Calu3 (cell line): ENCODE data around the gene ITPK1. TPM values are rescaled to one million over a fixed set of nuclear protein-coding genes. Genes with fewer than 3 reads are reported as not detected.

Experiments used
- BruUV-seq: library from RNA; stranded (reverse); fragments of 400-500 nt; replicated peaks from 2 replicates; lab custom pipeline; 2021; lab: Mats Ljungman, UMichigan
- CTCF ChIA-PET: fragments of 300-600 bp; sonication (Branson Sonifier 250); formaldehyde crosslinking; loops from one replicate; lab custom pipeline; 2022; ENCODE audit warnings: antibody characterized with exemption; lab: Charles Lee
- DNase-seq: peaks from one replicate; pipeline ENCODE4 v3.0.0; 2022
- H3K27ac Mint-ChIP-seq: one replicate; pipeline ENCODE4 v1.8.0; 2022; ENCODE audit warnings: mixed read lengths; ENCODE audit not compliant: unreplicated experiment
- H3K27me3 Mint-ChIP-seq: one replicate; pipeline ENCODE4 v1.8.0; 2022; ENCODE audit warnings: mixed read lengths; ENCODE audit not compliant: unreplicated experiment
- H3K36me3 Mint-ChIP-seq: one replicate; pipeline ENCODE4 v1.8.0; 2022; ENCODE audit warnings: mild to moderate bottlenecking, moderate library complexity, mixed read lengths; ENCODE audit not compliant: insufficient read depth, unreplicated experiment
- H3K4me1 Mint-ChIP-seq: one replicate; pipeline ENCODE4 v1.8.0; 2022; ENCODE audit warnings: mild to moderate bottlenecking, low read depth, mixed read lengths; ENCODE audit not compliant: unreplicated experiment
- H3K4me3 Mint-ChIP-seq: one replicate; pipeline ENCODE4 v1.8.0; 2022; ENCODE audit warnings: mild to moderate bottlenecking, low read depth, moderate library complexity, mixed read lengths; ENCODE audit not compliant: unreplicated experiment
- H3K9me3 Mint-ChIP-seq: one replicate; pipeline ENCODE4 v1.8.0; 2022; ENCODE audit warnings: low read depth, mixed read lengths; ENCODE audit not compliant: unreplicated experiment
- intact Hi-C: fragments of 100-400 bp; cut with micrococcal nuclease; formaldehyde crosslinking; loops from one replicate; pipeline ENCODE4 v1.10.0; 2022; ENCODE audit not compliant: unreplicated experiment
- total RNA-seq: library from RNA; stranded (reverse); gene quantifications from 2 replicates; pipeline ENCODE4 v1.2.3, GENCODE V29; 2022
- TF ChIP-seq, protein P1 (sequence below): fragments of 200-600 bp; IDR thresholded peaks from one replicate; pipeline ENCODE4 v1.8.0; 2022; ENCODE audit warnings: antibody characterized with exemption; ENCODE audit not compliant: unreplicated experiment

ITPK1 gene
- total RNA-seq, 1 experiment from 2014 or later = 94.3 TPM

GRCh38 chr14:93037351-93037750, 78.4 kb downstream of the ITPK1 start:
- intact Hi-C loops = no loop called here
- CTCF ChIA-PET = interaction anchor here (0.8 to 1.8 kb wide), 6 partner anchors 20 to 636 kb away, joined by 3 to 7 read pairs (median 3); no protein-coding TSS in a partner anchor
- Mint-ChIP-seq H3K9me3 (no peaks in the 10 kb centered on the region), H3K4me3 (peak overlapping the region; percentile 5), H3K27ac (peak overlapping the region; percentile 59), H3K36me3 (peaks cover 18% of the 10 kb centered on the region), H3K27me3 (no peaks in the 10 kb centered on the region), H3K4me1 (peaks cover 73% of the 10 kb centered on the region)
- peak; percentile 41 for DNase-seq
- BruUV-seq = no TSS peak
- TF ChIP-seq, protein P1, sequence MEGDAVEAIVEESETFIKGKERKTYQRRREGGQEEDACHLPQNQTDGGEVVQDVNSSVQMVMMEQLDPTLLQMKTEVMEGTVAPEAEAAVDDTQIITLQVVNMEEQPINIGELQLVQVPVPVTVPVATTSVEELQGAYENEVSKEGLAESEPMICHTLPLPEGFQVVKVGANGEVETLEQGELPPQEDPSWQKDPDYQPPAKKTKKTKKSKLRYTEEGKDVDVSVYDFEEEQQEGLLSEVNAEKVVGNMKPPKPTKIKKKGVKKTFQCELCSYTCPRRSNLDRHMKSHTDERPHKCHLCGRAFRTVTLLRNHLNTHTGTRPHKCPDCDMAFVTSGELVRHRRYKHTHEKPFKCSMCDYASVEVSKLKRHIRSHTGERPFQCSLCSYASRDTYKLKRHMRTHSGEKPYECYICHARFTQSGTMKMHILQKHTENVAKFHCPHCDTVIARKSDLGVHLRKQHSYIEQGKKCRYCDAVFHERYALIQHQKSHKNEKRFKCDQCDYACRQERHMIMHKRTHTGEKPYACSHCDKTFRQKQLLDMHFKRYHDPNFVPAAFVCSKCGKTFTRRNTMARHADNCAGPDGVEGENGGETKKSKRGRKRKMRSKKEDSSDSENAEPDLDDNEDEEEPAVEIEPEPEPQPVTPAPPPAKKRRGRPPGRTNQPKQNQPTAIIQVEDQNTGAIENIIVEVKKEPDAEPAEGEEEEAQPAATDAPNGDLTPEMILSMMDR = no peak

GRCh38 chr14:93036652-93037345, 78.9 kb downstream of the ITPK1 start:
- DNase-seq = peak; percentile 49
- H3K4me3 Mint-ChIP-seq = peak overlapping the region; percentile 5
- no peaks in the 10 kb centered on the region for H3K27me3 Mint-ChIP-seq
- peak overlapping the region; percentile 59 for H3K27ac Mint-ChIP-seq
- TF ChIP-seq, protein P1 = no peak
- BruUV-seq = no TSS peak
- H3K36me3 Mint-ChIP-seq = peaks cover 18% of the 10 kb centered on the region
- CTCF ChIA-PET = interaction anchor here (0.8 to 1.8 kb wide), 6 partner anchors 21 to 635 kb away, joined by 3 to 7 read pairs (median 3); no protein-coding TSS in a partner anchor
- intact Hi-C loops = loop anchor here (1.0 kb wide), 1 partner anchor 8 kb away; no protein-coding TSS in a partner anchor
- peaks cover 73% of the 10 kb centered on the region for H3K4me1 Mint-ChIP-seq
- no peaks in the 10 kb centered on the region for H3K9me3 Mint-ChIP-seq

DNA sequence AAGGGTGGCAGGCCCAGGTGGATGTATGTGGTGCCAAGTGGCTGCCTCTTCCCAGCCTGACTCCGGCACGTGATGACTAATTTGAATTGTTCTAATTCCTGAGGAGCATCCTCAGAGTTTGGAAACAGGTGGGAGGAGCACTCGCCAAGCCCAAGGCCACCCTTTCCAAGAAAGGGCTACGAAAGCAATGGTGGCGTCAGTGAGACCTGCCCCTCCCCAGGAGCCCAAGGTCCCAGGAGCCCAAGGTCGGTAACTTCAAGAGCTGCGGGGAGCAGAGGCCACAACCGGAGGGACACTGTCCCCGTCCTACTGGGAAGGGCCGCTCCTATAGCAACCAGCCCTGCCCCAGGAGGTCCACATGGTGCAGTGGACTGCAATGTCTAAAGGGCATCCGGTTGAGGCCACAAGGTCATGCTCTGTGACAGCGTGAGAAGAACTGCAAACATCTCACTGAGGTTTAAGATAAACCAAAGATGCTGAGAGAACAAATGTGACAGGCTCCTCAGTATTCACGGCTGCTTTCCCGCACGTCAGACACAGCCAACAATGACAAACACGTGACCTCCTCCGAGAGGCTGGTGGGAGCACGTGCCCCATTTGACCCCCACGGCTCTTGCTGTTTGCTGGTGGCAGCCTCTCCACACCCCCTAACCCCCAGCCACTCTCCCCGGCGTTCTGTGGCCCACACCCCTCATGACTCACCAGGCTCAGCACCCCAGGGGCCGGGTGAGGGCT, 79.6 kb downstream of the ITPK1 start:
- no peaks in the 10 kb centered on the region for H3K27me3 Mint-ChIP-seq
- H3K9me3 Mint-ChIP-seq = no peaks in the 10 kb centered on the region
- CTCF ChIA-PET = interaction anchor here (1.1 to 1.6 kb wide), 5 partner anchors 8 to 100 kb away, joined by 3 read pairs; no protein-coding TSS in a partner anchor
- TF ChIP-seq, protein P1 = no peak
- peak; percentile 81 for DNase-seq
- peaks cover 70% of the 10 kb centered on the region for H3K4me1 Mint-ChIP-seq
- H3K36me3 Mint-ChIP-seq = peaks cover 18% of the 10 kb centered on the region
- H3K27ac Mint-ChIP-seq = peak overlapping the region; percentile 59
- TSS peak; percentile 50 for BruUV-seq
- H3K4me3 Mint-ChIP-seq = peak overlapping the region; percentile 5
- intact Hi-C loops = loop anchor here (1.0 kb wide), 1 partner anchor 8 kb away; no protein-coding TSS in a partner anchor

- intact Hi-C loops = no loop called here
- CTCF ChIA-PET = interaction anchor here (1.3 to 1.6 kb wide), 2 partner anchors 8 to 78 kb away, joined by 3 read pairs; no protein-coding TSS in a partner anchor
- TF ChIP-seq, protein P1 = no peak
- no peak for DNase-seq
- Mint-ChIP-seq H3K27me3 (no peaks in the 10 kb centered on the region), H3K4me3 (no peak overlapping the region), H3K36me3 (peaks cover 17% of the 10 kb centered on the region), H3K27ac (peak overlapping the region; percentile 59), H3K9me3 (no peaks in the 10 kb centered on the region), H3K4me1 (peaks cover 70% of the 10 kb centered on the region)
- no TSS peak for BruUV-seq
Measured at GRCh38 chr14:93035585-93035916, 80.2 kb downstream of the ITPK1 start.
